Memory B cell (primary cell): ENCODE results near the gene CCDC27.
A peak's percentile ranks its signal among the peaks of the same experiment; 100 is the strongest.

ENCODE experiments used
- ATAC-seq: fragments of 150-1000 bp; cut with Tn5 transposase; 2 replicates; pipeline ENCODE4 v1.10.0; 2021; ENCODE audit warnings: low read depth, mild to moderate bottlenecking, moderate library complexity
- DNase-seq, 2 donors: peaks; one replicate each; pipeline ENCODE4 v3.0.0; 2022; ENCODE audit warnings: low spot score in 2 of 2
- H3K27ac Mint-ChIP-seq: one replicate; pipeline ENCODE4 v1.8.0; 2022; ENCODE audit warnings: mild to moderate bottlenecking, moderate library complexity, mixed read lengths
- H3K27me3 Mint-ChIP-seq: one replicate; pipeline ENCODE4 v1.8.0; 2022; ENCODE audit warnings: mixed read lengths
- H3K36me3 Mint-ChIP-seq: one replicate; pipeline ENCODE4 v1.8.0; 2022; ENCODE audit warnings: mild to moderate bottlenecking, mixed read lengths
- H3K4me1 Mint-ChIP-seq: one replicate; pipeline ENCODE4 v1.8.0; 2022; ENCODE audit warnings: mixed read lengths
- H3K4me3 Mint-ChIP-seq: one replicate; pipeline ENCODE4 v1.8.0; 2022; ENCODE audit warnings: mild to moderate bottlenecking, moderate library complexity, mixed read lengths
- H3K9me3 Mint-ChIP-seq: one replicate; pipeline ENCODE4 v1.8.0; 2022; ENCODE audit warnings: mixed read lengths

The CCDC27 gene

DNA sequence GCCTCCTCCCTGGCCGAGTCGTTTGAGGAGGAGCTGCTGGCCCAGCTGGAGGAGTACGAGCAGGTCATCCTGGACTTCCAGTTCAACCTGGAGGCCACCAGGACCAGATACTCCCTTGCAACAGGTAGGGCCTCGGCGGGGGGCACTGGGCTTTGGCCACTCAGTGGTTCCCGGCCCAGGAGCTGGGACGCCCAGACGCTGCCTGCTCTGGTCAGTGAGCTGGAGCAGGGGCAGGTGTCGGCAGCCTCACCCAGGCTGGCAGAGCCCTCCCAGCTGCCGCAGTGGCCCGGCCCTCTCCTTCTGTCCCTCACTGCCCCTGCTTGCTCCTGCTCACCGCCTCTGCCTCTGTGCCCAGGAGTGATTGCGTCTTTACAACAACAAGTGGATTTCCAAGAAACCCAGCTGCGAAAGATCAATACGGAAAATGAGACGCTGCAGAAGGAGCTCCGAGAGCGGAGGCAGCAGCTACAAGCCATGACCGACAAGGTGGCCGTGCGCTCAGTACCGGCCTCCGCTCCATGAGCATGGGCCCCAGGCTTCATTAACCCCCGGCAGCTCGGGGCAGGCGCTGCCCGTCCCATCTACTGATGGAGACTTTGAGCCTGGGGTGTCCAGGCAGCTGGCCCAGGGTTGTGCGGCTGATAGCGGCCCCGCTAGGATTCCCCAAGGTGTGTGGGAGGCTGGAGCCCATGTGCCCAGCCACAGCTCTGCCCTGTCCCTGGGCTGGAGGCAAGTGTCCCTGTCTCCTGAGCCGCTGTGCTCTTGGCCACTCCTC lies 11.3 kb downstream of the CCDC27 start:
- peaks cover 18% of the 10 kb centered on the region for H3K27me3 Mint-ChIP-seq
- no peaks in the 10 kb centered on the region for H3K36me3 Mint-ChIP-seq
- H3K4me3 Mint-ChIP-seq: no peak overlapping the region
- ATAC-seq: no peak
- no peak for DNase-seq
- H3K9me3 Mint-ChIP-seq: peaks cover 5% of the 10 kb centered on the region
- no peak overlapping the region for H3K27ac Mint-ChIP-seq
- no peaks in the 10 kb centered on the region for H3K4me1 Mint-ChIP-seq

GRCh38 chr1:3767328-3767925 lies 15.2 kb downstream of the CCDC27 start:
- DNase-seq: no peak
- H3K27ac Mint-ChIP-seq: no peak overlapping the region

DNA sequence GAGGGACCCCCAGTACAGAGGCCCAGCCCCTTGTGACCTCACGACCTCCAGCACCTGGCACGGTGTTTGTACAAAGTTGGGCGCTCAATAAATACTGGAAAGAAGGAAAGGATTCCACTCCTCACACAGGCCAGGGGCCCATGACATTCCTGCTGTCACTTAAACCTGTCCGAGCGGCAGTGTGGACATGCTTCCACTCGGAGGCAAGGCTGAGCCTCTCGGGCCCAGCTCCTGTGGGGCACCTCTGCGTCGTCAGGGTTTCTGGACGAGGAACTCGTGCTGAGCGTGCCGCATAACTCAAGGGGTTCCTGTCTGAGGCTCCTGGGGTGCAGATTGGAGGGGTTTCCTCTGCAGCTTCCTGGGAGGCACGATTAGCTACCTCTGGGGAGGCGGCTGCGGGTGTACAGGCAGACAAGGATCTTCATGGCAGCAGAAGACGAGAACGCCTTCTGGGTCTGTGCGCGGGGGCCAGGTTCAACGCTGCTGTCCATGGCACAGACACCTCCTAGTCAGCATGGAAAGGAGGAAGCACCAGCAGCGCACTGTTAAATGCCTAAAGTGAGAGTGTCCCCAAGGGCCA lies 16.7 kb downstream of the CCDC27 start:
- ATAC-seq: no peak
- Mint-ChIP-seq H3K27ac (no peak overlapping the region), H3K27me3 (peaks cover 11% of the 10 kb centered on the region), H3K9me3 (no peaks in the 10 kb centered on the region), H3K4me3 (no peak overlapping the region), H3K4me1 (peaks cover 4% of the 10 kb centered on the region), H3K36me3 (no peaks in the 10 kb centered on the region)
- DNase-seq: no peak

More at GRCh38 chr1:3767328-3767925, 15.2 kb downstream of the CCDC27 start:
- ATAC-seq: no peak
- Mint-ChIP-seq H3K4me1 (peaks cover 4% of the 10 kb centered on the region), H3K27me3 (peaks cover 13% of the 10 kb centered on the region), H3K4me3 (no peak overlapping the region), H3K9me3 (no peaks in the 10 kb centered on the region), H3K36me3 (no peaks in the 10 kb centered on the region)

DNA sequence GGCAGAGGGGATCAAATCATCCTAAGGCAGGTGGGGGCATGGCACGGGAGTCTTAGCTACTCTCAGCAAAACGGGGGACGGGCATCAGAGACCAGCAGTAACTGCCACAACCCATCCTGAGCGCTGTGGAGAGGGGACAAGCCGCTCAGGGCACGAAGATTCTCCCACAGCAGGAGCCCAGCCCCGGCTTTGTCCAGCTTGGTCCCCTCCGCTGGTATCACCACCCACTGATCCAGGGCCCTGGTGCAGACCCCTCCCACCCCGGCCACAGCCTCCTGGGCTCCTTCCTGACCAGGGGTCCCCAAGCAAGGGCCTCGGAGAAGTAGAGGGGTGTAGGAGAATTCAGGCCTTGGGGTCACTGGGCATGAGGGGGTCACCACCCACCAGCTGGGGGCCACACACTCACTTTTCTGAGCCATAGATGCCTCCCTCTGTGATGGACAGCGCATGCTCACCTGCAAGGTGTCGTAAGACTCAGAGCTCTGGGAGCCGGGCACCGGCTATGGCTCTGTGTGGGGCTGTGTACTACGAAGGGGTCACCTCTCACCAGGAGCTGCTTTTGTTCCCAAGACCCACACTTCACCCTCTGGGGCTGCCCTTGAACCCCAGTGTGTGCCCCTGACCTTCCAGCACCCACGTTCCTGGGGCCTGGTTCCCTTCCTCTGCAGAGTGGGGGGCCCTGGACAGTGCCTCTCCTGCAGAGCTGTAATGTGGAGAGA lies 18.0 kb downstream of the CCDC27 start:
- H3K9me3 Mint-ChIP-seq: no peaks in the 10 kb centered on the region
- H3K27me3 Mint-ChIP-seq: peaks cover 8% of the 10 kb centered on the region
- H3K4me3 Mint-ChIP-seq: peak overlapping the region; percentile 60
- DNase-seq (no peak), ATAC-seq (no peak)
- no peaks in the 10 kb centered on the region for H3K36me3 Mint-ChIP-seq
- H3K27ac Mint-ChIP-seq: no peak overlapping the region
- H3K4me1 Mint-ChIP-seq: peaks cover 6% of the 10 kb centered on the region

DNA sequence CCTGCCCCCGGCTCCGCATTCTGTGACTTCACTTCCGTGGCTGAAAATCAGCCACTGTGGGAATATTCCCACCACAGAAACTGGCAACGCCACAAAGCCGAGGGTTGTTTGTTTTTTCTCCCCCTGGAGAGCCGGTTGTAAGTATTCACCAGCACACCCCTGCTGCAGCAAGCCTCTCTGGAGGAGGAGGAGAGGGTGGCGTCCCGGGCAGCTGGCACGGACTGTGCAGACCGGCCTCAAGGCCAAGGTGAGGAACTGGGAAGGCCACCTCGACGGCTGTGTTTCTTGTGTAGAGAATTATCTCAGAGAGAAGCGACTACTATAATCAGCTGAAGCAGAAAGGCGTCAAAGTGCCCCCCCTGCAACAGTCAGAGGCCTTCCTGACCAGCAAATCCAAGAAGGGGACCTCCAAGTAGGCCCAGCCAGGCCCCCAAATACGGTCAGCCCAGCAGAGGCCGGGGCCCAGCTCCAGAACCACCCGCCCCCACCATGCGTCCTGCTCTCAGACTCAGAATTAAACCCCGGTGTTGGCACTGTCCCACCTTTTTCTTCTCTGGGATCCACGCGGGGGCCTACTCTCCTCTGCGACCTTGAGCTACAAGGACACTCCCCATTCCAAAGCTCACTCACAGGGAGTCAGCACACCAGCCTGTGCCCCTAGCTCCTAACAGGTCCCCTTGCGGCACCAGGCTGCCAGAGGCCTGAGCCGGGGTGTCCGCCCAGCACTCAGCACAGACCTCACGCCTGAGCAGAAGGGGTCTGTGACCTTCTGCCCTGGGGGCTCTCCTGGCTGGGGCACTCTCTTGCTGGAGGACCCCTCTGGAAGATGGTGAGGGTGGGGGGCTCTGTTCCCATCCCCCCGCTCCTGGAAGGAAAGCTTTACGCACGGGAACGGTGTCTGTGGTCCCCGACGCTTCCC lies 19.1 kb downstream of the CCDC27 start:
- no peaks in the 10 kb centered on the region for H3K9me3 Mint-ChIP-seq
- no peaks in the 10 kb centered on the region for H3K36me3 Mint-ChIP-seq
- H3K4me1 Mint-ChIP-seq: peaks cover 15% of the 10 kb centered on the region
- H3K27ac Mint-ChIP-seq: no peak overlapping the region
- DNase-seq: no peak
- ATAC-seq: no peak
- peak overlapping the region; percentile 83 for H3K4me3 Mint-ChIP-seq
- H3K27me3 Mint-ChIP-seq: peaks cover 6% of the 10 kb centered on the region

DNA sequence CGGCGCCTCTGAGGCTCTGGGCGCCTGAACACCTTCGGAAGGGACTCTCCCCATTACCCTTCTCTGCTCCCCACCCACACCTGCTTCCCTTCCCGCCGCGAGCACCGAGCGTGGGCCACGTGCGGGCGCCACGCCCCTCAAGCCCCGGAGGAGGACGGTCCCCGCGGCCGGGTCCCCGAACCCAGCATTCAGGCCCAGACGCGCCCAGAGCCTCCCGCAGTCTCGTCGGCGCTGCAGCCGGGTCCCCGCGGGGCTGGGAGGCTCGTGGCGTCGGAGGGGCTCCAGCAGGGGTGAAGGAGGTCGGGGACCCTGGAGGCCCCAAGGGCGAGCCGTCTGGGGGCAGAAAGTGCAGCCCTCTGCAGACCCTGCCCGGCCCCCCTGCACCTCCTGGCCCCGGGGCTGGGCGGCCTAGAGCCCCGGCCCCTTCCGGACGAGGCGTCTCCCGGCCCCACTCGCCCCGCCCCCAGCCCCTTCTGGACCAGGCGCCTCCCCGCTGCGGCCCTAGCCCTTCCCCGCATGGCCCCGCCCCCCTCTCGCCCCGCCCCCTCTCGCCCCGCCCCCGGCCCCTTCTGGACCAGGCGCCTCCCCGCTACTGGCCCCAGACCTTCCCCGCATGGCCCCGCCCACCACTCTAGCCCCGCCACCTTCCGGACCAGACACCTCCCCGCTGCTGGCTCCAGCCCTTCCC lies 19.9 kb downstream of the CCDC27 start:
- no peaks in the 10 kb centered on the region for H3K9me3 Mint-ChIP-seq
- ATAC-seq (peak; percentile 77), DNase-seq (peak; percentile 78 to 85)
- peak overlapping the region; percentile 83 for H3K4me3 Mint-ChIP-seq
- no peaks in the 10 kb centered on the region for H3K36me3 Mint-ChIP-seq
- peaks cover 5% of the 10 kb centered on the region for H3K27me3 Mint-ChIP-seq
- H3K4me1 Mint-ChIP-seq: peaks cover 15% of the 10 kb centered on the region
- no peak overlapping the region for H3K27ac Mint-ChIP-seq

- Mint-ChIP-seq H3K4me3 (peak within 1 kb of the TSS; percentile 83), H3K9me3 (no peaks in the 10 kb centered on the region), H3K27me3 (no peaks in the 10 kb centered on the region), H3K36me3 (no peaks in the 10 kb centered on the region), H3K27ac (no peak within 1 kb of the TSS), H3K4me1 (peaks cover 15% of the 10 kb centered on the region)
- peak in 1 of 2 donors; percentile 41 for DNase-seq
- ATAC-seq: no peak
Measured at GRCh38 chr1:3772715-3773571, 20.7 kb downstream of the CCDC27 start, which contains the start of gene SMIM1. SMIM1 (plus strand) TSS chr1:3772749; CDS start chr1:3775374, 2,625 bp downstream.

- Mint-ChIP-seq H3K27me3 (no peaks in the 10 kb centered on the region), H3K4me3 (peak overlapping the region; percentile 17), H3K36me3 (no peaks in the 10 kb centered on the region), H3K27ac (no peak overlapping the region), H3K9me3 (no peaks in the 10 kb centered on the region), H3K4me1 (peaks cover 15% of the 10 kb centered on the region)
- ATAC-seq (no peak), DNase-seq (no peak)
Measured at GRCh38 chr1:3773572-3774275, 21.5 kb downstream of the CCDC27 start.

GRCh38 chr1:3774276-3774945 lies 22.2 kb downstream of the CCDC27 start:
- Mint-ChIP-seq H3K4me3 (no peak overlapping the region), H3K27ac (no peak overlapping the region), H3K4me1 (peaks cover 15% of the 10 kb centered on the region), H3K36me3 (no peaks in the 10 kb centered on the region), H3K9me3 (no peaks in the 10 kb centered on the region), H3K27me3 (no peaks in the 10 kb centered on the region)
- DNase-seq (no peak), ATAC-seq (no peak)

- Mint-ChIP-seq H3K4me3 (no peak overlapping the region), H3K4me1 (peaks cover 15% of the 10 kb centered on the region), H3K9me3 (no peaks in the 10 kb centered on the region), H3K27me3 (no peaks in the 10 kb centered on the region), H3K36me3 (peaks cover 4% of the 10 kb centered on the region), H3K27ac (no peak overlapping the region)
- ATAC-seq (no peak), DNase-seq (no peak)
Measured at GRCh38 chr1:3774946-3775489, 22.8 kb downstream of the CCDC27 start.
